Measurements from ENCODE around the gene CGB1.

DNA sequence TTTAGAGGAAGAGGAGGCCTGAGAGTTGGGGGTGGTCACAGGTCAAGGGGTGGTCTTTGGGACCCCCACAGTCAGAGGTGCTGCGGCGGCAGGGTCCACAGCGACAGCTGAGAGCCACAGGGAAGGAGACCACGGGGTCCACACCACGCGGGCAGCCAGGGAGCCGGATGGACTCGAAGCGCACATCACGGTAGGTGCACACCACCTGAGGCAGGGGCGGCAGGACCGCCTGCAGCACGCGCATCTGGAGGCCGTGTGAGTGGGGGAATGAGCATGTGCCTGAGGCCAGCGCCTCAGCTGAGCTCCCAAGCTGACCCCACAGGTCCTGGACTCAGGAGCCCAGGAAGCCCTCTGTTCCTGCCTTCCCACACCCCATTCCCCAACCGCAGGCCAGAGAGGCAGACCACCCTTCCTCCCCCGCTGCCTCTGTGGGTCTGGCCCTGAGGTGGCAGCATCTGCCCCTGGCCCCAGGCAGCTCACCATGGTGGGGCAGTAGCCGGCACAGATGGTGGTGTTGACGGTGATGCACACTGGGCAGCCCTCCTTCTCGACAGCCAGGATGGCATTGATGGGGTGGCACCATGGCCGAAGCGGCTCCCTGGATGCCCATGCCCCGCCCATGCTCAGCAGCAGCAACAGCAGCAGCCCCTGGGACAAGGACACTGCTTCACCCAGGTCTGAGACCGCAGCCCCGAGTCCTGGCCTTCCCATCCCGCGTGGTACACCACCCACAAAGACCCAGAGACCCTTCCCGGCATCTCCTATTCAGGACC lies 20.4 kb downstream of the CGB1 start:
- TF ChIP-seq GLIS3 (CRISPR knock-in tag; IDR thresholded peaks at IDR 0.05) (no peak), TCF4 (CRISPR knock-in tag; IDR thresholded peaks at IDR 0.05; ENCODE audit: borderline replicate concordance) (no peak), ARNTL (CRISPR knock-in tag; IDR thresholded peaks at IDR 0.05; ENCODE audit: borderline replicate concordance, low read depth) (no peak), ZNF565 (CRISPR knock-in tag; conservative IDR thresholded peaks at IDR 0.05; ENCODE audit: low read depth) (no peak), OSR1 (CRISPR knock-in tag; IDR thresholded peaks at IDR 0.05) (no peak)
- TF ChIP-seq, protein P1, sequence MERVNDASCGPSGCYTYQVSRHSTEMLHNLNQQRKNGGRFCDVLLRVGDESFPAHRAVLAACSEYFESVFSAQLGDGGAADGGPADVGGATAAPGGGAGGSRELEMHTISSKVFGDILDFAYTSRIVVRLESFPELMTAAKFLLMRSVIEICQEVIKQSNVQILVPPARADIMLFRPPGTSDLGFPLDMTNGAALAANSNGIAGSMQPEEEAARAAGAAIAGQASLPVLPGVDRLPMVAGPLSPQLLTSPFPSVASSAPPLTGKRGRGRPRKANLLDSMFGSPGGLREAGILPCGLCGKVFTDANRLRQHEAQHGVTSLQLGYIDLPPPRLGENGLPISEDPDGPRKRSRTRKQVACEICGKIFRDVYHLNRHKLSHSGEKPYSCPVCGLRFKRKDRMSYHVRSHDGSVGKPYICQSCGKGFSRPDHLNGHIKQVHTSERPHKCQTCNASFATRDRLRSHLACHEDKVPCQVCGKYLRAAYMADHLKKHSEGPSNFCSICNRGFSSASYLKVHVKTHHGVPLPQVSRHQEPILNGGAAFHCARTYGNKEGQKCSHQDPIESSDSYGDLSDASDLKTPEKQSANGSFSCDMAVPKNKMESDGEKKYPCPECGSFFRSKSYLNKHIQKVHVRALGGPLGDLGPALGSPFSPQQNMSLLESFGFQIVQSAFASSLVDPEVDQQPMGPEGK (CRISPR knock-in tag; IDR thresholded peaks at IDR 0.05; ENCODE audit: borderline replicate concordance): no peak
